Colonic mucosa (tissue), 4 donors: ENCODE data around the gene LRMDA. TPM values are rescaled to one million over a fixed set of nuclear protein-coding genes. Genes with fewer than 3 reads are reported as not detected.

Experiments
- DNase-seq: peaks from one replicate; pipeline ENCODE4 v3.0.0-alpha.2; 2020
- H3K27ac ChIP-seq: fragments of 200-600 bp; one replicate; pipeline ENCODE4 v1.8.0; 2021
- H3K27me3 ChIP-seq: fragments of 200-600 bp; one replicate; pipeline ENCODE4 v1.8.0; 2021
- H3K36me3 ChIP-seq: fragments of 200-600 bp; one replicate; pipeline ENCODE4 v1.8.0; 2021
- H3K4me1 ChIP-seq: fragments of 200-600 bp; one replicate; pipeline ENCODE4 v1.8.0; 2021; ENCODE audit warnings: mild to moderate bottlenecking
- H3K4me3 ChIP-seq: fragments of 200-600 bp; one replicate; pipeline ENCODE4 v1.8.0; 2021
- H3K9ac ChIP-seq, 2 donors: one replicate each; pipeline ENCODE4 v1.7.0; 2013; ENCODE audit warnings: control low read depth in 2 of 2, low read depth in 2 of 2, low read length in 2 of 2
- H3K9me3 ChIP-seq: fragments of 200-600 bp; one replicate; pipeline ENCODE4 v1.8.0; 2021
- intact Hi-C: fragments of 100-400 bp; cut with DNase I; formaldehyde crosslinking; loops from one replicate; pipeline ENCODE4 v1.14.1; 2022
- total RNA-seq, 2 donors: library from RNA; stranded (reverse); fragmentation: NEBNext Ultra II Directional in 1 of 2; extraction: Animal tissue kit (Norgen Biotek cat#: 25700) in 1 of 2; gene quantifications; one replicate each; pipeline ENCODE4 v1.2.1, GENCODE V29; 2021
- TF ChIP-seq, protein P1 (sequence below): fragments of 200-600 bp; IDR thresholded peaks from one replicate; pipeline ENCODE4 v1.8.0; 2022; ENCODE audit warnings: antibody characterized with exemption, mild to moderate bottlenecking
- donor health status: healthy.
- donor health status: DM: no; HTN: no; CAD: no.
- donor health status: DM: no; HTN: no; CAD: no.

The LRMDA gene
- total RNA-seq, 2 donors from 2014 or later: 2.5 to 5.2 TPM

GRCh38 chr10:75555323-75555722 lies 123.9 kb downstream of the LRMDA start:
- TF ChIP-seq, protein P1, sequence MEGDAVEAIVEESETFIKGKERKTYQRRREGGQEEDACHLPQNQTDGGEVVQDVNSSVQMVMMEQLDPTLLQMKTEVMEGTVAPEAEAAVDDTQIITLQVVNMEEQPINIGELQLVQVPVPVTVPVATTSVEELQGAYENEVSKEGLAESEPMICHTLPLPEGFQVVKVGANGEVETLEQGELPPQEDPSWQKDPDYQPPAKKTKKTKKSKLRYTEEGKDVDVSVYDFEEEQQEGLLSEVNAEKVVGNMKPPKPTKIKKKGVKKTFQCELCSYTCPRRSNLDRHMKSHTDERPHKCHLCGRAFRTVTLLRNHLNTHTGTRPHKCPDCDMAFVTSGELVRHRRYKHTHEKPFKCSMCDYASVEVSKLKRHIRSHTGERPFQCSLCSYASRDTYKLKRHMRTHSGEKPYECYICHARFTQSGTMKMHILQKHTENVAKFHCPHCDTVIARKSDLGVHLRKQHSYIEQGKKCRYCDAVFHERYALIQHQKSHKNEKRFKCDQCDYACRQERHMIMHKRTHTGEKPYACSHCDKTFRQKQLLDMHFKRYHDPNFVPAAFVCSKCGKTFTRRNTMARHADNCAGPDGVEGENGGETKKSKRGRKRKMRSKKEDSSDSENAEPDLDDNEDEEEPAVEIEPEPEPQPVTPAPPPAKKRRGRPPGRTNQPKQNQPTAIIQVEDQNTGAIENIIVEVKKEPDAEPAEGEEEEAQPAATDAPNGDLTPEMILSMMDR: no peak
- no peaks in the 10 kb centered on the region for H3K36me3 ChIP-seq
- H3K9me3 ChIP-seq: no peaks in the 10 kb centered on the region
- no peak overlapping the region for H3K9ac ChIP-seq
- H3K4me3 ChIP-seq: no peak overlapping the region
- H3K27me3 ChIP-seq: no peaks in the 10 kb centered on the region
- no peak for DNase-seq
- H3K27ac ChIP-seq: no peak overlapping the region
- no peaks in the 10 kb centered on the region for H3K4me1 ChIP-seq
- intact Hi-C loops: no loop called here

DNA sequence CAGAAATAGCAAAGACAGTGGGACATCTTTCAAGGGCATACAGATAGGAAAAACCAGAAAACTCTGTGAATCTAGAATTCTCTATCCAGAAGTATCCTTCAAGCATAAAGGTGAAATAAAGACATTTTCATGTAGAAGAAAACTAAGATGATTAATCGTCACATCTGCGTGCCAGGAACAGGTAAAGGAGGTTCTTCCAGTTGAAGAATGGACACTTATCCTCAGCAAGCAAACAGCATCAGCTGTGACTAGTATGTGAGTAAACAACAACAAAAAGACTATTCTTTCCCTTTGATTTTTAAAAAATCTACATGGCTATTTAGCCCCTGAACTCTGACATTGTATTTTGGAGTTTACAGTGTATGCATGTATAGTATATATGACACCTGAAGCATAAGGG lies 124.9 kb downstream of the LRMDA start:
- no peak for DNase-seq
- intact Hi-C loops: no loop called here
- H3K27ac ChIP-seq: no peak overlapping the region
- H3K9ac ChIP-seq: no peak overlapping the region
- no peaks in the 10 kb centered on the region for H3K36me3 ChIP-seq
- no peaks in the 10 kb centered on the region for H3K9me3 ChIP-seq
- no peak overlapping the region for H3K4me3 ChIP-seq
- H3K4me1 ChIP-seq: no peaks in the 10 kb centered on the region
- TF ChIP-seq, protein P1: no peak
- H3K27me3 ChIP-seq: no peaks in the 10 kb centered on the region

GRCh38 chr10:75565286-75566251 lies 134.1 kb downstream of the LRMDA start:
- intact Hi-C loops: no loop called here

DNA sequence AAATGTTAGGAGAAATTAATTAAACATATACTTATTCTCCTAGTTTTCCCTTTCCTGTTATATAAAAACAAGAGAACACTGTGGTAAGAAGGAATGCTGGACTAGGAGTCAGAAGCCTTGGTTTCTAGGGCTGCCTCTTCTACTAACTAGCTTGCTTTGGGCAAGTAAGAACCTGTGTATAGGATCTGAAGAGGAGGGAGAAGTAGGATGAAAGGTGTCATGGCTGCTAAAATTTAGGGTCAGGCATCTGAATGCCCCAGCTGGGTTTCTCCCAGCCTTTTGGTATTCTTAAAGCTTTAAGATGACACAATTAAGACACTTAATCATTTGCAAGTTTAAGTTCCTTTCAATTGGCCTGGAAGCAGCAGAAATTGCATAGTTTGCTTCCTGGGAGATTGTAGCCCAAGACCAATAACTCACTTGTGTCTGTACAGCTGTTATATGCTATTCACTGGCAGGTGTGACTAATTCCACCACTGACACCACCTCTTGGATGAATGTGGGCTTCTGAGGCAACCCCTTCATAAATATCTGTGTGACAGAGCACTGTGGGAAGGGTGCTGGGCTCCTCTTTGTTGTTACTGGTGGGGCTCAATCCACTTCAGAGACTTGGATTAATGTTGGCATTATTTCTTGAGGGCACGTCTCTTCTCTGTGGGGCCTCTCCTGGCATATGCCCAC lies 137.2 kb downstream of the LRMDA start:
- Histone ChIP-seq H3K9ac (no peak overlapping the region), H3K27me3 (no peaks in the 10 kb centered on the region), H3K9me3 (peaks cover 6% of the 10 kb centered on the region), H3K36me3 (no peaks in the 10 kb centered on the region), H3K4me1 (no peaks in the 10 kb centered on the region), H3K27ac (no peak overlapping the region), H3K4me3 (no peak overlapping the region)
- TF ChIP-seq, protein P1: no peak
- intact Hi-C loops: no loop called here
- DNase-seq: no peak

More at GRCh38 chr10:75565286-75566251, 134.1 kb downstream of the LRMDA start:
- H3K36me3 ChIP-seq: no peaks in the 10 kb centered on the region
- no peak overlapping the region for H3K4me3 ChIP-seq
- no peak overlapping the region for H3K27ac ChIP-seq
- H3K4me1 ChIP-seq: no peaks in the 10 kb centered on the region
- H3K9me3 ChIP-seq: no peaks in the 10 kb centered on the region
- TF ChIP-seq, protein P1: no peak
- H3K27me3 ChIP-seq: no peaks in the 10 kb centered on the region
- no peak for DNase-seq
- no peak overlapping the region for H3K9ac ChIP-seq

- TF ChIP-seq, protein P1: no peak
- Histone ChIP-seq H3K27me3 (no peaks in the 10 kb centered on the region), H3K4me3 (no peak overlapping the region), H3K36me3 (no peaks in the 10 kb centered on the region), H3K9me3 (peaks cover 6% of the 10 kb centered on the region), H3K27ac (no peak overlapping the region), H3K4me1 (no peaks in the 10 kb centered on the region), H3K9ac (no peak overlapping the region)
- intact Hi-C loops: no loop called here
- DNase-seq: no peak
Observed at GRCh38 chr10:75569506-75569905, 138.1 kb downstream of the LRMDA start.
